Suppressor macrophage treated with lipopolysaccharide for 4 hours (primary cell): ENCODE results near the gene DMBT1.

ENCODE experiments used
- DNase-seq: peaks from one replicate; pipeline ENCODE4 v3.0.0-alpha.2; 2020

The DMBT1 gene

GRCh38 chr10:122648599-122649428 is 88.3 kb downstream of the DMBT1 start:
- DNase-seq, result peak; percentile 17

- DNase-seq, result no peak
Observed at GRCh38 chr10:122649903-122650302, 89.3 kb downstream of the DMBT1 start.

- DNase-seq, result no peak
Observed at GRCh38 chr10:122650331-122650730, 89.8 kb downstream of the DMBT1 start.

- no peak for DNase-seq
Observed at GRCh38 chr10:122655524-122656307, 95.2 kb downstream of the DMBT1 start.

GRCh38 chr10:122656308-122656705 is 95.8 kb downstream of the DMBT1 start:
- DNase-seq, result no peak

- DNase-seq, result no peak
Observed at GRCh38 chr10:122656741-122657140, 96.2 kb downstream of the DMBT1 start.

- no peak for DNase-seq
Observed at GRCh38 chr10:122657255-122657654, 96.7 kb downstream of the DMBT1 start.

GRCh38 chr10:122657729-122658128 is 97.2 kb downstream of the DMBT1 start:
- DNase-seq, result no peak

GRCh38 chr10:122658356-122659049 is 97.9 kb downstream of the DMBT1 start:
- DNase-seq, result no peak

GRCh38 chr10:122659126-122659525 is 98.6 kb downstream of the DMBT1 start:
- DNase-seq, result no peak

GRCh38 chr10:122659651-122660050 is 99.1 kb downstream of the DMBT1 start:
- DNase-seq, result no peak

GRCh38 chr10:122660696-122661095 is 100.1 kb downstream of the DMBT1 start:
- no peak for DNase-seq

GRCh38 chr10:122662231-122662630 is 101.7 kb downstream of the DMBT1 start:
- DNase-seq, result no peak

GRCh38 chr10:122663516-122664130 is 103.1 kb downstream of the DMBT1 start:
- no peak for DNase-seq

- DNase-seq, result no peak
Observed at GRCh38 chr10:122664501-122664900, 103.9 kb downstream of the DMBT1 start.

GRCh38 chr10:122665329-122665860 is 104.8 kb downstream of the DMBT1 start:
- no peak for DNase-seq

- no peak for DNase-seq
Observed at GRCh38 chr10:122665946-122666345, 105.4 kb downstream of the DMBT1 start.

GRCh38 chr10:122669045-122669444 is 108.5 kb downstream of the DMBT1 start:
- DNase-seq, result no peak

- DNase-seq, result no peak
Observed at GRCh38 chr10:122669842-122670241, 109.3 kb downstream of the DMBT1 start.

GRCh38 chr10:122671355-122671754 is 110.8 kb downstream of the DMBT1 start:
- no peak for DNase-seq

- no peak for DNase-seq
Observed at GRCh38 chr10:122672655-122673054, 112.1 kb downstream of the DMBT1 start.

- no peak for DNase-seq
Observed at GRCh38 chr10:122673269-122673668, 112.7 kb downstream of the DMBT1 start.

- DNase-seq, result no peak
Observed at GRCh38 chr10:122673731-122674130, 113.2 kb downstream of the DMBT1 start.
